Activated T-cell treated with anti-CD3 and anti-CD28 coated beads, Interleukin-2, amount 50 U/mL, for 24 hours (primary cell): Measurements from ENCODE around the gene SEMA4F.

Source experiments
- DNase-seq: peaks from one replicate; pipeline ENCODE4 v3.0.0-alpha.2; 2020
- H3K27ac Mint-ChIP-seq: 2 replicates; pipeline ENCODE4 v1.8.0; 2020; ENCODE audit warnings: mild to moderate bottlenecking, mixed read lengths
- H3K27me3 Mint-ChIP-seq: 2 replicates; pipeline ENCODE4 v1.8.0; 2020; ENCODE audit warnings: mixed read lengths
- H3K36me3 Mint-ChIP-seq: 2 replicates; pipeline ENCODE4 v1.8.0; 2020; ENCODE audit warnings: low read depth, mixed read lengths
- H3K4me1 Mint-ChIP-seq: 2 replicates; pipeline ENCODE4 v1.8.0; 2020; ENCODE audit warnings: low read depth, mixed read lengths
- H3K4me3 Mint-ChIP-seq: 2 replicates; pipeline ENCODE4 v1.8.0; 2020; ENCODE audit warnings: mild to moderate bottlenecking, moderate library complexity, mixed read lengths
- H3K9me3 Mint-ChIP-seq: 2 replicates; pipeline ENCODE4 v1.8.0; 2020; ENCODE audit warnings: mixed read lengths

Gene SEMA4F

GRCh38 chr2:74707837-74708236 lies 53.8 kb downstream of the SEMA4F start:
- no peak overlapping the region for H3K4me3 Mint-ChIP-seq
- no peaks in the 10 kb centered on the region for H3K9me3 Mint-ChIP-seq
- no peaks in the 10 kb centered on the region for H3K27me3 Mint-ChIP-seq
- DNase-seq, result no peak
- no peaks in the 10 kb centered on the region for H3K4me1 Mint-ChIP-seq
- H3K36me3 Mint-ChIP-seq, result no peaks in the 10 kb centered on the region
- H3K27ac Mint-ChIP-seq, result no peak overlapping the region

GRCh38 chr2:74708296-74708695 lies 54.2 kb downstream of the SEMA4F start:
- Mint-ChIP-seq H3K4me1 (no peaks in the 10 kb centered on the region), H3K36me3 (no peaks in the 10 kb centered on the region), H3K4me3 (no peak overlapping the region), H3K9me3 (no peaks in the 10 kb centered on the region), H3K27me3 (no peaks in the 10 kb centered on the region), H3K27ac (no peak overlapping the region)
- no peak for DNase-seq

GRCh38 chr2:74708883-74709282 lies 54.8 kb downstream of the SEMA4F start:
- no peak overlapping the region for H3K4me3 Mint-ChIP-seq
- no peak overlapping the region for H3K27ac Mint-ChIP-seq
- H3K36me3 Mint-ChIP-seq, result no peaks in the 10 kb centered on the region
- DNase-seq, result no peak
- no peaks in the 10 kb centered on the region for H3K9me3 Mint-ChIP-seq
- no peaks in the 10 kb centered on the region for H3K27me3 Mint-ChIP-seq
- H3K4me1 Mint-ChIP-seq, result no peaks in the 10 kb centered on the region

- DNase-seq, result no peak
- Mint-ChIP-seq H3K4me1 (peaks cover 6% of the 10 kb centered on the region), H3K27me3 (peaks cover 10% of the 10 kb centered on the region), H3K4me3 (no peak overlapping the region), H3K36me3 (no peaks in the 10 kb centered on the region), H3K27ac (no peak overlapping the region), H3K9me3 (no peaks in the 10 kb centered on the region)
Observed at GRCh38 chr2:74712223-74713053, 58.4 kb downstream of the SEMA4F start.

DNA sequence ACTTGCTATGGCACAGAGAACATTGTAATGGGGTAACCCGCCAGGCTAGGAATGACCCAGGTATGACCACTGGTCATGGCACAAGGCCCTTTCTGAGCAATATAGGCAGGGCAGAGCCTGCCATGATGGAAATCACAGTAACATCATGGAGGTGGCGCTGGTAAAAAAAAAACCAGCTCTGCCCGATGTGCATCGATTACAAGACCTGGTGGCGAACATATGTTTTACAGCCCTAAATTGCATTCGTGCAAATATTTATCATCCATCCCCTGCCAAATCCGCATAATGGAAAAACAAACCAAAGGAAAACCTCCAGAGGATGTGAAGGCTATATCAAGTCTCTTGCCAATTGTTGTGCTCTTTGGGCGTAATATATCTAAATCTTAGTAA lies 60.6 kb downstream of the SEMA4F start:
- no peaks in the 10 kb centered on the region for H3K36me3 Mint-ChIP-seq
- H3K4me3 Mint-ChIP-seq, result peak overlapping the region; percentile 80
- peaks cover 10% of the 10 kb centered on the region for H3K27me3 Mint-ChIP-seq
- H3K9me3 Mint-ChIP-seq, result no peaks in the 10 kb centered on the region
- DNase-seq, result no peak
- peaks cover 6% of the 10 kb centered on the region for H3K4me1 Mint-ChIP-seq
- H3K27ac Mint-ChIP-seq, result no peak overlapping the region

DNA sequence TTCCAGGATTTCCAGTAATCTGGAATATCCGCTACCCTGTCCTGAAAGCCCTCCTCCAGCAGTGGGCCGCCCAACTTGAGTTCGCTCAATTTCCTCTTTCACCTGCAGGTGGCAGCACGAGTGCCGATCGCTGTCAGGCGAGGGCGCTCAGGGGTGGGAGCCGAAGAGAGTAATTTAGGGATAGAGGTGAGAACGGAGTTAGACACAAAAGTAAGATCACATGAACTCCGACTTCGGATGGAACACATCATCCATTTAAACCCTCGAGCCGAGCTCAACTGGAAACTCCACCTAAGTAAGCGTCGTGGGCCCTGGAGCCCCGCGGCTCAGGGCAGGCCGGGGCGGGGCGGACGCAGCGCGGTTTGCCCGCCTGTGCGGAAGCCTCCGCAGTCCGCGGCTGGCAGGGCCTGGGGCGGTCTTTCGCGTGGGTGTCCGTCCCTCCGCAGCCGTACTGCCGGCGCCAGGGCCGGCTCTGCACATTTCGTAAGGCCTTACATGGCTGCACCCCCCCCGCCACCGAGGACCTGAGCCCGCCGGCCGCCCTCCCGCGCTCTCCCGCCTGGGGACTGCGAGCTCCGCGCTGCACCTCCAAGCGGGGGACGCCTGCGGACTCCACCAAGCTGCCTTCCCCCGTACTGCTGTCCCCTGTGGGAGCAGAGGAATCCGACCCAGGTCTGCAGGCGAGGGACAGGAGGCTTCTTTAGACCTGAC lies 61.2 kb downstream of the SEMA4F start:
- H3K9me3 Mint-ChIP-seq, result no peaks in the 10 kb centered on the region
- H3K4me3 Mint-ChIP-seq, result peak overlapping the region; percentile 80
- no peak overlapping the region for H3K27ac Mint-ChIP-seq
- peaks cover 6% of the 10 kb centered on the region for H3K4me1 Mint-ChIP-seq
- DNase-seq, result peak; percentile 87
- H3K36me3 Mint-ChIP-seq, result no peaks in the 10 kb centered on the region
- H3K27me3 Mint-ChIP-seq, result peaks cover 14% of the 10 kb centered on the region

GRCh38 chr2:74715880-74716279 lies 61.8 kb downstream of the SEMA4F start:
- DNase-seq, result no peak
- Mint-ChIP-seq H3K27me3 (peaks cover 15% of the 10 kb centered on the region), H3K36me3 (no peaks in the 10 kb centered on the region), H3K4me3 (peak overlapping the region; percentile 80), H3K4me1 (peaks cover 6% of the 10 kb centered on the region), H3K27ac (no peak overlapping the region), H3K9me3 (no peaks in the 10 kb centered on the region)

DNA sequence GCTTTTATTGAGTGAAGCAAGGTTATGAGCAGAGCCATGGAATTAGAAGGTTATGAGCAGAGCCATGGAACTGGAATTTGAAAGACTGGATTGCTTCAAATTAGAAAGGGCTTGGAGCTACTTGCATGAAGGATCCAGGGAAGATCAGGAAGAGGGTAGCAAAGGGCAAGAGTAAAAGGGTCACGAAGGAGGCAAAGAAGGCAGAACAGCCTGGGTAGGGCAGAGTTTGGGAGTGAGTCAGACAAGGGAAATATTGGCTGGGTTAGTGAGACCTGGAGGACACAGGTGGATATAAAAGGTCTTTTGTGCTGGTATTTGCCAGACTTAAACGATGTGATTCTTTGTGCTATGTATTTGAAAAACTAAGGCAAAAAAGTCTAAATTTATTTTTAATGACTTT lies 65.0 kb downstream of the SEMA4F start:
- Mint-ChIP-seq H3K9me3 (no peaks in the 10 kb centered on the region), H3K4me3 (no peak overlapping the region), H3K4me1 (peaks cover 6% of the 10 kb centered on the region), H3K36me3 (no peaks in the 10 kb centered on the region), H3K27me3 (peaks cover 20% of the 10 kb centered on the region), H3K27ac (no peak overlapping the region)
- DNase-seq, result no peak

DNA sequence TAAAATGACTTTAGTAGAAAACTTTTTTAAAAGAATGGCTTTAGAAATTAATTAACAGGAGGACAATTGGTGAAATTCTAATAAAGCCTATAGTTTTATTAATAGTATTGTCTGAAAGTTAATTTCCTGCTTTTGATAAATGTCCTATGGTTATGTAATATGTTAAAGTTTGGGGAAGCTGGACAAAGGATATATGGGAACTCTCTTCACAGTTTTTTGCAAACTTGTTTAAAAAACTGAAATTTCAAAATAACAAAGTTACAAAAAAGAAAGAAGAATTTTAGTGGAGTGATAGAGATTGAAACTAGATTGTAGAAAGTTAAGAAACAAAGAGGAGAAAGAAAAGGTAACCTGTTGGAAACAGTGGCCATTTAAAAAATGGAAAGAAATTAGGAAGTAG lies 67.3 kb downstream of the SEMA4F start:
- H3K27ac Mint-ChIP-seq, result no peak overlapping the region
- H3K27me3 Mint-ChIP-seq, result peaks cover 10% of the 10 kb centered on the region
- no peaks in the 10 kb centered on the region for H3K4me1 Mint-ChIP-seq
- H3K4me3 Mint-ChIP-seq, result no peak overlapping the region
- no peaks in the 10 kb centered on the region for H3K9me3 Mint-ChIP-seq
- H3K36me3 Mint-ChIP-seq, result no peaks in the 10 kb centered on the region
- DNase-seq, result no peak

DNA sequence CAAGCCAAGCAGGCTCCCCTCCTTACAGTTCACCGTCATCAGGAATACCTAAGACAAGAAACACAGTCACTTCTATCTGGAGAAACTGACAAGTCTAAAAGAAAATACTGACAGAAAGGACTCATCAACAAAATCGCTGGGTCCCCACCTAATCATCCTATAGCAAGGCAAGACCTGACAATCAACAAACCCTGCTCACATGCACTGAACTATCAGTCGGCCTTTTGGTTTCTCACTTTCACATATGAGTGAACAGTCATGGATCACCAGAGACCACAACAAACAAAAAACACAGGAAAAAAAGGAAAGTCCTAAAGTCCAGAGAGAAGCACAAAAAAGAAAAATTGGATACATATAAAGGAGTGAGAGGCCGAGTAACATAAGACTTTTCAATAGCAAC lies 70.4 kb downstream of the SEMA4F start:
- H3K9me3 Mint-ChIP-seq, result no peaks in the 10 kb centered on the region
- H3K4me1 Mint-ChIP-seq, result no peaks in the 10 kb centered on the region
- H3K27ac Mint-ChIP-seq, result no peak overlapping the region
- no peak overlapping the region for H3K4me3 Mint-ChIP-seq
- peaks cover 10% of the 10 kb centered on the region for H3K27me3 Mint-ChIP-seq
- no peaks in the 10 kb centered on the region for H3K36me3 Mint-ChIP-seq
- DNase-seq, result no peak

DNA sequence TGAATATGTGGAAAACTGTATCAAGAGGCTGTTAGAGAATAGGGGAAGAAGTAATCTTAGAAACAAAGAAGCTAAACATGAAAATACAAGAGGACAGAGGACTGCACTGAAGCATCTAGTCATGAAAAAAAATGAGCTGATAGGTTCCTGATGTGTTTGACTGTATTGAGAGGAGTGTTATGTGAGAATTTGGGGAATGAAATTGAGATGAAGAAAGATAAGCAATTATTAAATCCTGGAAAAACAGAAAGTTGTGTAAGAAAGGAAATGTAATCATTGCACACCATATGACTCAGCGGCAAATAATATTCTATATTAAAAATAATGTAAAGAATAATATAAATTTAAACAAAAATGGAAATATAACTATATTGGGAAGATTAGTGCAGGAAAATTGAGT lies 71.2 kb downstream of the SEMA4F start:
- Mint-ChIP-seq H3K9me3 (no peaks in the 10 kb centered on the region), H3K36me3 (no peaks in the 10 kb centered on the region), H3K4me1 (no peaks in the 10 kb centered on the region), H3K27me3 (peaks cover 5% of the 10 kb centered on the region), H3K4me3 (no peak overlapping the region), H3K27ac (no peak overlapping the region)
- no peak for DNase-seq

DNA sequence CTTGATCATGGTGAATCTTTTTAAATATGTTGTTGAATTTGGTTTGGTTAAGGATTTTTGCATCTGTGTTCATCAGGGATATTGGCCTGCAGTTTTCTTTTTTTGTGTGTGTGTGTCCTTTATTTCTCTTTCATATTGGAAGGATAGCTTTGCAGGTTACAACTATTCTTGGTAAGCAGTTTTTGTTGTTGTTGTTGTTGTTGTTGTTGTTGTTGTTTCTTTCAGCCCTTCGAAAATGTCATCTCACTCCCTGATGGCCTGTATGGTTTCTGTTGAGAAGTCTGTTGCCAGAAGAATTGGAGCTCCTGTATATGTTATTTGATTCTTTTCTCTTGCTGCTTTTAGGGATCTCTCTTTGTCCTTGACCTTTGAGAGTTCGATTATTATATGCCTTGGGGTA lies 74.8 kb downstream of the SEMA4F start:
- no peak for DNase-seq

DNA sequence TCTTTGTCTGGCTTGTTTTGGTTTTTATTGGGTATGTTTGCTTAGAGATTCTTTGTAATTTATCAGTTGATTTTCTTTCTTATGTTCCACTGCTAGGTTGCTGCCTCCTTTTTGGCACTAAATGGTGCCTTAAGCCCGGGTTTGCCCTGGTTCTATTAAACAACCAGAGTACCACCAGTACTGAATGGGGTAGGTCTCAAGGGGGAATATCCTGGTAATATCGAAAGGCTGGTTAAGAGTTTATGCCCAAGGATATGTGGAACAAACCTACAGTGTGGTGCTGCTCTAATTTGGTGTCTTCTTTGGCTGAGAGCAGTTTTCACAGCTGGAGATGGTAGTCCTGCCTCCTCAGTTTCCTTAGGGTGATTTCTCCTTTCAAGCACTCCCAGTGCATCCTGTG lies 76.5 kb downstream of the SEMA4F start:
- Mint-ChIP-seq H3K9me3 (no peaks in the 10 kb centered on the region), H3K27me3 (peaks cover 14% of the 10 kb centered on the region), H3K4me3 (no peak overlapping the region), H3K36me3 (no peaks in the 10 kb centered on the region), H3K4me1 (peaks cover 5% of the 10 kb centered on the region), H3K27ac (no peak overlapping the region)
- no peak for DNase-seq

More for the DNA sequence above, 74.8 kb downstream of the SEMA4F start:
- no peaks in the 10 kb centered on the region for H3K36me3 Mint-ChIP-seq
- H3K9me3 Mint-ChIP-seq, result no peaks in the 10 kb centered on the region
- no peak overlapping the region for H3K27ac Mint-ChIP-seq
- no peaks in the 10 kb centered on the region for H3K4me1 Mint-ChIP-seq
- H3K4me3 Mint-ChIP-seq, result no peak overlapping the region
- peaks cover 12% of the 10 kb centered on the region for H3K27me3 Mint-ChIP-seq
